ENCODE results near the gene GYS1. TPM values are rescaled to one million over a fixed set of nuclear protein-coding genes. Genes with fewer than 3 reads are reported as not detected.

Gene GYS1
- total RNA-seq, 1 donor from 2014 or later = 11.1 TPM

- peak in 1 of 2 donors; percentile 50 for DNase-seq (ENCODE audit: low read depth in 2 of 2)
These were observed 28.7 kb downstream of the GYS1 start for GRCh38 chr19:48964205-48965039.

- DNase-seq (ENCODE audit: low read depth in 2 of 2) = peak; percentile 67 to 73
These were observed 29.5 kb downstream of the GYS1 start for GRCh38 chr19:48963371-48964204.

- no peak for DNase-seq (ENCODE audit: low read depth in 2 of 2)
These were observed 30.3 kb downstream of the GYS1 start for GRCh38 chr19:48962849-48963165.

GRCh38 chr19:48962029-48962848, 30.9 kb downstream of the GYS1 start:
- DNase-seq (ENCODE audit: low read depth in 2 of 2) = peak in 1 of 2 donors; percentile 41

GRCh38 chr19:48961673-48962028, 31.5 kb downstream of the GYS1 start:
- DNase-seq (ENCODE audit: low read depth in 2 of 2) = no peak

GRCh38 chr19:48961051-48961649, 32.0 kb downstream of the GYS1 start:
- no peak for DNase-seq (ENCODE audit: low read depth in 2 of 2)

GRCh38 chr19:48959341-48960239, 33.5 kb downstream of the GYS1 start:
- DNase-seq (ENCODE audit: low read depth in 2 of 2) = no peak

- DNase-seq (ENCODE audit: low read depth in 2 of 2) = no peak
These were observed 35.1 kb downstream of the GYS1 start for GRCh38 chr19:48958006-48958405.

- DNase-seq (ENCODE audit: low read depth in 2 of 2) = no peak
These were observed 37.7 kb downstream of the GYS1 start for GRCh38 chr19:48955308-48955958.

GRCh38 chr19:48954595-48955307, 38.4 kb downstream of the GYS1 start, which contains the start of gene BAX:
BAX (plus strand) TSS chr19:48954875; CDS start chr19:48954929, 54 bp downstream.
- peak; percentile 96 to 98 for DNase-seq (ENCODE audit: low read depth in 2 of 2)

GRCh38 chr19:48953990-48954594, 39.0 kb downstream of the GYS1 start:
- DNase-seq (ENCODE audit: low read depth in 2 of 2) = no peak

GRCh38 chr19:48953141-48953540, 40.0 kb downstream of the GYS1 start:
- no peak for DNase-seq (ENCODE audit: low read depth in 2 of 2)

GRCh38 chr19:48950830-48951519, 42.1 kb downstream of the GYS1 start:
- DNase-seq (ENCODE audit: low read depth in 2 of 2) = peak in 1 of 2 donors; percentile 43

- peak; percentile 69 to 79 for DNase-seq (ENCODE audit: low read depth in 2 of 2)
These were observed 43.0 kb downstream of the GYS1 start for GRCh38 chr19:48950159-48950558.

GRCh38 chr19:48947258-48947542, 45.9 kb downstream of the GYS1 start:
- no peak for DNase-seq (ENCODE audit: low read depth in 2 of 2)

GRCh38 chr19:48946463-48947257, 46.4 kb downstream of the GYS1 start:
- no peak for DNase-seq (ENCODE audit: low read depth in 2 of 2)

GRCh38 chr19:48945817-48946216, 47.3 kb downstream of the GYS1 start:
- no peak for DNase-seq (ENCODE audit: low read depth in 2 of 2)

All from lung microvascular endothelial cell (primary cell).